Cardiac muscle cell (in vitro differentiated cells and primary cell): Measurements from ENCODE around the gene AAK1. TPM values are rescaled to one million over a fixed set of nuclear protein-coding genes. Genes with fewer than 3 reads are reported as not detected.

Source experiments
- DNase-seq, 2 donors: peaks; one replicate each; pipeline versions ENCODE4 v3.0.0 to v3.0.0-alpha.2; 2010 to 2017; ENCODE audit warnings: low read depth in 1 of 2, low spot score in 1 of 2
- H3K27ac ChIP-seq: fragments of 200-600 bp; sonication (generic); 2 replicates; pipeline ENCODE4 v1.5.1; 2016
- H3K27me3 ChIP-seq: fragments of 200-600 bp; sonication (generic); 2 replicates; pipeline ENCODE4 v1.6.0; 2016; ENCODE audit warnings: control low read depth
- H3K36me3 ChIP-seq: fragments of 200-600 bp; sonication (generic); 2 replicates; pipeline ENCODE4 v1.5.1; 2016; ENCODE audit warnings: control low read depth
- H3K4me1 ChIP-seq: fragments of 200-600 bp; sonication (generic); 2 replicates; pipeline ENCODE4 v1.8.1; 2017; ENCODE audit warnings: low read depth, mild to moderate bottlenecking, mixed run types
- H3K4me3 ChIP-seq: fragments of 200-600 bp; sonication (generic); 2 replicates; pipeline ENCODE4 v1.5.1; 2016; ENCODE audit warnings: mild to moderate bottlenecking
- H3K9me3 ChIP-seq: fragments of 200-600 bp; sonication (generic); 2 replicates; pipeline ENCODE4 v1.5.1; 2017; ENCODE audit warnings: low read depth, mild to moderate bottlenecking, control low read depth
- CTCF ChIP-seq: IDR thresholded peaks from 2 replicates; pipeline ENCODE4 v1.5.1; 2012; ENCODE audit warnings: low read depth, mild to moderate bottlenecking, low read length
- polyA plus RNA-seq: library from polyadenylated mRNA; unstranded; fragments of >200 nt; fragmentation: Nextera tagmentation; extraction: Ambion mirVana; gene quantifications from 2 replicates; pipeline ENCODE4 v1.2.1, GENCODE V29; 2016
- total RNA-seq: library from RNA; depleted of rRNA; stranded (reverse); fragments of >200 nt; gene quantifications from 2 replicates; pipeline ENCODE4 v1.2.3, GENCODE V29; 2016

Gene AAK1
- total and polyA plus RNA-seq, 2 experiments from 2014 or later, result 50.0 to 50.3 TPM

GRCh38 chr2:69470911-69471310 lies 172.6 kb downstream of the AAK1 start:
- Histone ChIP-seq H3K9me3 (no peaks in the 10 kb centered on the region), H3K36me3 (peaks cover 17% of the 10 kb centered on the region), H3K27me3 (no peaks in the 10 kb centered on the region), H3K4me1 (no peaks in the 10 kb centered on the region), H3K4me3 (no peak overlapping the region), H3K27ac (no peak overlapping the region)
- DNase-seq, result no peak
- TF ChIP-seq CTCF, result no peak

- H3K9me3 ChIP-seq, result no peaks in the 10 kb centered on the region
- no peak overlapping the region for H3K27ac ChIP-seq
- no peak for DNase-seq
- peaks cover 7% of the 10 kb centered on the region for H3K36me3 ChIP-seq
- TF ChIP-seq CTCF, result no peak
- no peaks in the 10 kb centered on the region for H3K27me3 ChIP-seq
- H3K4me3 ChIP-seq, result no peak overlapping the region
- no peaks in the 10 kb centered on the region for H3K4me1 ChIP-seq
Measured at GRCh38 chr2:69469784-69470183, 173.8 kb downstream of the AAK1 start.

- Histone ChIP-seq H3K4me1 (no peaks in the 10 kb centered on the region), H3K27ac (no peak overlapping the region), H3K9me3 (no peaks in the 10 kb centered on the region), H3K4me3 (no peak overlapping the region), H3K27me3 (no peaks in the 10 kb centered on the region), H3K36me3 (peaks cover 7% of the 10 kb centered on the region)
- no peak for DNase-seq
- TF ChIP-seq CTCF, result no peak
Measured at GRCh38 chr2:69469375-69469774, 174.2 kb downstream of the AAK1 start.

GRCh38 chr2:69466728-69467127 lies 176.8 kb downstream of the AAK1 start:
- H3K36me3 ChIP-seq, result no peaks in the 10 kb centered on the region
- peak in 1 of 2 donors; percentile 9 for DNase-seq
- H3K27ac ChIP-seq, result no peak overlapping the region
- H3K9me3 ChIP-seq, result no peaks in the 10 kb centered on the region
- H3K27me3 ChIP-seq, result no peaks in the 10 kb centered on the region
- no peaks in the 10 kb centered on the region for H3K4me1 ChIP-seq
- no peak overlapping the region for H3K4me3 ChIP-seq
- TF ChIP-seq CTCF, result no peak

GRCh38 chr2:69465513-69466456 lies 177.8 kb downstream of the AAK1 start:
- Histone ChIP-seq H3K9me3 (no peaks in the 10 kb centered on the region), H3K27ac (peak overlapping the region; percentile 31), H3K27me3 (no peaks in the 10 kb centered on the region), H3K4me3 (no peak overlapping the region), H3K36me3 (no peaks in the 10 kb centered on the region), H3K4me1 (no peaks in the 10 kb centered on the region)
- peak in 1 of 2 donors; percentile 20 for DNase-seq
- no peak for TF ChIP-seq CTCF
